Stimulated activated CD8-positive, alpha-beta memory T cell treated with anti-CD3 and anti-CD28 coated beads, Interleukin-12 subunit alpha, Interleukin-12 subunit beta, amount 100 ng/mL, for 24 hours (primary cell): ENCODE measurements around the gene MLH3.

Experiments
- DNase-seq: peaks from one replicate; pipeline ENCODE4 v3.0.0-alpha.2; 2020; ENCODE audit errors: extremely low read depth

The MLH3 gene

DNA sequence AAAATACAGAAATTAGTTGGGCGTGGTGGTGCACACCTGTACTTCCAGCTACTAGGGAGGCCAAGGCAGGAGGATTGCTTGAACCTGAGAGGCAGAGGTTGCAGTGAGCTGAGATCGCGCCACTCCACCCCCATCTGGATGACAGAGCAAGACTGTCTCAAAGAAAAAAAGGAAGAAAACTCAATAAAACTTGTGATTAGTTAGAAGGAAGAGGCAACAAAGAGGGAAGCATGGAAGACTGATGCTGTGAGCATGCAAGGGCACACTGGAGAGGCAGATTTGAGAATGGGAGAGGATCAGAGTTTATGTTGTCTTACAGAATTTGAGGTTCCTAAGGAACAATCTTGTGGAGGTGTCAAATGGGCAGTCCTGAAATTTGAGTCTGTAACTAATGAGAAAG, 15.4 kb upstream of the MLH3 start:
- no peak for DNase-seq

DNA sequence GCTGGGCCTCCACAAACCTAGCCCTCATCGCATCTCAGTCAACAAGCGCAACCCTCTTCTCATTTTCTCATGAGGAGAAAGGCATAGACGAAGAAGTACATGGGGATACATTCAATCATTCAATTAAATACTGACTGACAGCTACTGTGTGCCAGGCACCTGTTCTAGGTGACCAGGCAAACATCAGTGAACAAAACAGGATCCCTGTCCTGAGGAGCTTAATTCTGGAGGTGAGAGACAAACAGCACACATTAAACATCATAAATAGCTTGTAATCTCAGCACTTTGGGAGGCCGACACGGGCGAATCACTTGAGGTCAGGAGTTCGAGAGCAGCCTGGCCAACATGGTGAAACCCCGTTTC, 12.9 kb upstream of the MLH3 start:
- no peak for DNase-seq

DNA sequence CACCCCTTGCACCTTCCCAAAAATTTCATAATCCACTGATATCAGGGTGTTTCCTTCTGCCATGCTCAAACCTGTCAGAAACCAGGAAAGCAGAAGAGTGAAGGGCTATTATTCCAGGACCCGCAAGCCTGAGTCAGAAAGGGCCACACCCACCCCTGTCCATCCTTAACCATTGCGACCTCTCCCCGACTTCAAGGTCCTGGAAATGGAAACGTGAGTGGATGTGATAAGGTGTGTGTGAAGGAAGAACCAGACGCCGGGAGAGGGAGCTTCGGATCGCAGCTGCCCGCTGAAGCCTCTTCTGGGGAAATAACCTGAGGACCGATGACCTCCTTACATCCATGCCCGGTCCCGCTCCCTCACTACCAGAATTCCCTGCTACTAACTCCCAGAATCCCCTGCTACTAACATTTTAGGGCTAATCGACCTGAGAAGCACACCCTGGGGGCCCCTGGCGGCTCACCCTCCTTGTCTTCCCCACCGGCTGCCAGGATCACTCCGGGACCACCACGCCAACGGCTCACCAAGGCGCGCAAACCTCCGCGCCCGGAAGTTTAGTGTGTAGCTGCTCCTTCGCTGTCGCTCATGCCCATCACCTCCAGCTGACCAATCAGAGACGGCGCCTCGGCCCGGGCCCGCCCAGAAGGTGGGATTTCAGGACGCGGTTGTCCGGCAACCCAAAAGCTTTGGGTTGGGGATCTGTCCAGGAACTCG, 12.4 kb upstream of the MLH3 start, which contains the start of gene ACYP1:
TSS of gene ACYP1 (minus strand) at position 534 of the 714 bp plus-strand sequence. CDS start at position 63, 471 bp downstream.
- peak; percentile 75 for DNase-seq

DNA sequence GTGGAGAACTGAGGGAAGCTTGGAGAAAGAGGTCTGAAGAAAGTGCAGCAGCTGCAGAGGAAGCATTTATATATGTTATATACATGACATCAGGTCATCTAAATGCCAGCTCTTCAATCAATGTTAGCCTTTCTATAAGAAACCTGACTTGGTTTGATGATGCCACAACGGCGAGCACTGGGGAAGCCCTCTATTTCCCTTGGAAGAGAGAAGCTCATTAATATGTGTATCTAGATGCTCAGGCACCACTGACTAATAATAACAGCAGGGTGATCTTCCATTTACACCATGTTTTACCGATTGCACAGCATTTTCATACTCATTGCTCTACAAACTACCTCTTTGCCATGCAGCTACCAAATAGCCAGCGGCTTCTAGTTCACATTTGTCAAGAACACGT, 11.7 kb upstream of the MLH3 start:
- DNase-seq: no peak

DNA sequence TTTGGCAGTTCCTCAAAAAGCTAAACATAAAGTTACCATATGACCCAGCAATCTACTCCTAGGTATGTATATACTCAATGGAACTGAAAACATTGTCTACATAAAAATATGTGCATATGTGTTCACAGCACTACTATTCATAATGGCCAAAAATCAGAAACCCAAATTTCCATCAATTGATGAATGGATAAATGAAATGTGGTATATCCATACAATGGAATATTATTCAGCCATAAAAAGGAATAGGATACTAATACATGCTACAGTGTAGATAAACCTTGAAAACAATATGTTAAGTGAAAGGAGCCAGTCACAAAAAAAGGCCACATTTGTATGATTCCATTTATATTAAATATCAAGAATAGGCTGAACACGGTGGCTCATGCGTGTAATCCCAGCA, 9.2 kb upstream of the MLH3 start:
- no peak for DNase-seq

DNA sequence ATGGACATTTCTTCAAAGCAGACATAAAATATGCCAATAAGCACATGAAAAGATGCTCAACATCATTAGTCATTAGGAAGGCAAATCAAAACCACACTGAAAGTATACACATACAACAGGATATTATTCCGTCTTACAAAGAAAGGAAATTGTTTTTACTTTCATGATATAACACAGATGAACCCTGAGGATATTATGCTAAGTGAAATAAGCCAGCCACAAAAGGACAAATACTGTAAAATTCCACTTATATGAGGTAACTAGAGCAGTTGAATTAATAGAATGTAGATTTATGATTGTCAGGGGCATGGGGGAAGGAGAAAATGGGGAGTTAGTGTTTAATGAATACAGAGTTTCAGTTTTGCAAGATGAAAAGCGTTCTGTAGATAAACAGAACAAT, 8.4 kb upstream of the MLH3 start:
- DNase-seq: no peak

DNA sequence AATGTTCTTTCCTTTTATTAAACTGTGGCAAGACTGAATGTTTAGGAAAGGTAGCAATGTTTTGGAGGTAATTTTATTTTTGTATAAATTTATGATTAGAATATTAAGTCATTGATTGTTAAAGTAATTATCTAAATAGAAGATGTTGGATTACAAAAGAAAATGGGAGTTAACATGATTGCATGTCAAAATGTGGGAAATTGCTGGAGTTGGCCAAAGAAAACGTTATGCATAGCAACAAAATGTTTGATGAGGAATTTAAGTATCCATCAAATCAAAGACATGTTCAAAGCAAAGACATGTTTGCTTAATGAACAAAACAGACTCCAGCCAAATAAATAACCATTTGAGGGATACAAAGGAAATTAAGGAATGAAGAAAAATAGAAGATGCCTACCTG, 3.2 kb upstream of the MLH3 start:
- no peak for DNase-seq

DNA sequence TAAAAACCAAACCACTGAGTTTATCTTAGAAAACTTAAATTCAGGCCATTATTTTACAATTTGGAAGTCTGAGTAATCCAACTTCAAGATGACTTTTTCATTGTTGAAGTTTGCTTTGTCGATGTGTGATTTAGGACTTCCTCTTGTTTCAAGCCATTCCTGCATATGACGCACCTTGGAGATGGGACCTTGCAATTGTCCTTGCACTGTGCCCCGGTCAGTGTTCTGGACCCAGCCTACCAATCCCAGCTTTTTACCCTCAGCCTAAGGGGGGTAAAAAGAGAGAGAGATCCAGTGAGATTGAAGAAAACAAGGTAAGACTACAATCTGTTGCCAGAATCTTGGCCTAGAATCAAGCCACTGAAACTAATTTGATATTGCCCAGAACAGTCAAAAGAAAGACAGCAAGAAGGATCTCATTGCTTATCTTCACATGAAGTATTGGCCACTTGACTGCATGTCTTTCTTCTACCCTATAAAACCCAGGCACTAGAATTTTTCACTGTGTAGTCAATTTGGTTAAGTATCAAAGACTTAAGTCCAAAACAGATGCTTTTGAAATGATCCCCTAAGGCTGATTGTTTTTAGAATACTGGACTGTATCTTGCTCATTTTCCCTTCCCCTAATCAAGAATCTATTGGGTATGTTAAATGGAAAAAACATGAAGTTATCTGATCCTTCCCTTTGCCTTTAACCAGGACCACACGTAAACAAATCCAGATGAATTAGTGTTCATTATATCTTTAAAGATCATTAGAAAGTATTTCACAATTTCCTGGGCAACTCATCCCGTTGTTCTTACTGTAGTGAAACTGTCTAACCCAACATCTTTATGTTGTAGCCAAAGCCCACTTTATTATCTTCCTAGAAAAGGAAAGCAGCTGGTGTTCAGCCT, 2.4 kb upstream of the MLH3 start:
- DNase-seq: no peak

DNA sequence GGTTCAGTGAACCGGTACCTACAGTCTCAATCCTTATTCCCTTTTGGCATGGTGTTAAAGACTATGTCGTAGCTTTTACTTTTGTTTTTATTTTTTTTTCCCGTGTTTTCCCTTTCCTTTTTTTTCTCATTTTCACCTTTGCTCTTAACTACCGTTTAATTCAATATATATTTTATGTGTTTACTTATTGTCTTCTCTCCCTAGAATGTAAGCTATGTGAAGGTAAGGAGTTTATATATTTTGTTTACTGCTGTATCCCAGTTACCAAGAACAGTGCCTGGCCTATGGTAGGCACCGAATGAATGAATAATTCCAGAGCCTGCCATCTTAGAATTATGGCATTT, 261 bp upstream of the MLH3 start:
- DNase-seq: no peak

DNA sequence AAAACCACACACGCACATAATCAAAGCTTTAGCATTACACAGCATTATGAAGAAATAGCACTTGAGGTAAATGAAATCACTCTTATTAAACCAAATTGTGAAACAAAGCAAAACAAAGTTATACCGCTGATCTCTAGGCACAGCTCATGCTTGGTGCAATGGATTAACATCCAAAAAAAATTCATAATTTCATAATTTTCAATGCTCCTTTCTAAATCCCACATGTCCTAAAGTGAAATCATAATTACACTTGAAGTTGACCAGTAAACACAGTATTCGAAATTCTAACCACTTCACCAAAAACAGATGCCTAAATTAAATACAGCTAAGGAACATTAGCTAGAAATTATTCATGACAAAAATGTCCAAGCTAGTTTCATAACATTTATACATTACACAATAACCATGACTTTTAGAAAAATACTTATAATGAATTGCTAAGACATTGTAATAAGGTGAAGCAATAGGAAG, 1.5 kb downstream of the MLH3 start:
- no peak for DNase-seq

DNA sequence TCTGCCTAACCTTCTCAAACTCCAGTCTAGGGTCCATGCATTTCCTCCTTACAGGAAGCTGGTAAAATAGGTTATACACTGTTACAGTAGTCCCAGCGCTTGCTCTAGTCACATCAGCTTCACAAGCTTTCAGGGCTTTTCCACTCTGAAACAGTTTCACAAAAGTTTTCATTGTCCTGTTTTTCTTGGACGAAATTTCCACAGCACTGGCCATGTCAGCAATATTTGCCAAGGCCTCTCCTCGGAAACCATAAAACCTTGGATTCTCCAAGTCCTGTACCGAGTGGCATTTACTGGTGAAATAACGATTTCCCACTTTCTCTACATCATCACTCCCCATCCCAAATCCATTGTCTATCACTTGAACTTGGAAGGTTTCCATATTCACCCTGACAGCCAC, 2.1 kb downstream of the MLH3 start:
- no peak for DNase-seq

DNA sequence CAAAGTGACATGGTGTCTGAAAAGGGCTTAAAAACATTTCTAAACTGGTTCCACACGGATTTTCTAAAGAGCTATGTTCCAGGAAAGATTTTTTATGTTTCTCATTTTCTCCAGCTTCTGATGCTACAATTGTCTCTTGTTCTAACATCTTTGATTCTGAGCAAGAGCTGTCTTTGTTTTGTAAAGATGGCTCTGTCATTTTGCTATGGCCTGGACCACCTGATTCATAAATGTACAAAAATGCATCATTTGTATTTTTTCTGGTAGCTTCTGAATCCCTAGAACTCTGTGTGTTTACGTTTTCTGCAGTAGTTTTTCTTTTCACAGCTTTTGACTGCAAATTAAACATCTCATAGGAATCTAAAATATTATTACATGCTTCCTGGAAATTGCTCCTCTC, 3.2 kb downstream of the MLH3 start:
- no peak for DNase-seq

DNA sequence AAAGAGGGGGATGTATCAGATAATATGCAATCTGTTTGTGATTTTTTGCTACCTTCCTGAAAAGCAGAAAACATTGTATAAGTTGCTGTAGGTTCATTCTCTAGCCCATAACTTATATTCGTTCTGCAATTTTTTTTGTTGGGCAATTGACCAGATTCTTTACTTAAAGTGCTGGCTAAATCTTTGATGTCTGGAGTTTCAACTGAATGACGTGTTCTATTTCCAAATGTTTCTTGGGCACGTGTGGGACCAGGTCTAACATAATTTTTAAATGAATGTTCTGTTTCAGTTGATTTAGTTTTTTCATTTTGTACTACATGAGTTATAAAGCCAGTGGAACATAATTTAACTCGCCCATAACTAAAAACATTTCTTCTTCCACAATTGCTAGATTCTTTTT, 3.8 kb downstream of the MLH3 start:
- no peak for DNase-seq

DNA sequence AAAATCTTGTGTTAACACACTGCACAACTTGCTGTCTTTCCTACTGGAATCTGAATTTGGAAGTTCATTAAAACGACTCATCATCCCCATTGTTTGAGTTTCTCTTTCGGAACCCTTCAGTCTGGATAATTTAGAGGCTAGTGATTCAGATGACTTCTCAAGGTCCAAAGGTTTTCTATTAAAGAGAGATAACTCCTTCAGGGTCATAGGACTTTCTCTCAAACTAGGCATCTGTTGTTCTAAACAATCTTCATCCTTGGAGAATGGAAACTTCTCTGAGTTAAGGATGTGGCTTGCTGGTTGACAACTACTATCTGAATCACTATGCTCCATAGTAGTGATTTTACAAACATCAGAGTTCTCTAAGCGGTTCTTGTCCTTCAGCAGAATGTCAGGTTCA, 4.4 kb downstream of the MLH3 start:
- DNase-seq: no peak

DNA sequence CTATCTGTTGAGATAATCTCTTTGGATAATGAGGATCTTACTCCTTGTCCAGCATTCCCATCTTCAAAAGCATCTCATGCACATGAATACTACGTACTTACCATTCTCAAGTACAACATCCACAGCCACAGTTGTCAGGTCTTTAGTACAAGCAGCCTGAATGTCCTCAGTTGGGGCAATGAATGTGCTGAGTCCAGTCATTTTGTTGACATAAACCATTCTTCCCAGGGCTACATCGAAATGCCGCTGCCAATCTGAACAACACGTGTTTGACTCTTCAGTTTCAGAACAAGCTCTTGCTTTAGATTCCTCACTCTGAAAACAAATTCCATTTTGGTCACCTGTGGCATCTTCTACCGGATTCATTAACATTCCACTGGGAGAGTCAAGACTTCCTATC, 5.0 kb downstream of the MLH3 start:
- DNase-seq: no peak

DNA sequence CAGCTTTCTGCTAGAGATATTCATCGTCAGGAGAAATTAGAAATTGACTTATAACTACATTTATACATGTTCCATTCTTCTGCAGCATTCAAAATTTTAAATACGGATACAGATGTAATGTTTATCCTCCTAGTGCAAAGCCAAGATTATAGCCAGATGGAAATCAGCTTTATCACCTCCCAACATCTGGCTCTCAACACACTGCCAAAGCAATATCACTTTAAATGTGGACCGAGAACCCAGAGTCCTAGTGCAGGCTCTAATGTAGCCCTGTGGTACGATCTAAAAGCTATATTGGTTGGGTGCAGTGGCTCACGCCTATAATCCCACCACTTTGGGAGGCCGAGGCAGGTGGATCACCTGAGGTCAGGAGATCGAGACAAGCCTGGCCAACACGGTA, 6.5 kb downstream of the MLH3 start:
- no peak for DNase-seq

DNA sequence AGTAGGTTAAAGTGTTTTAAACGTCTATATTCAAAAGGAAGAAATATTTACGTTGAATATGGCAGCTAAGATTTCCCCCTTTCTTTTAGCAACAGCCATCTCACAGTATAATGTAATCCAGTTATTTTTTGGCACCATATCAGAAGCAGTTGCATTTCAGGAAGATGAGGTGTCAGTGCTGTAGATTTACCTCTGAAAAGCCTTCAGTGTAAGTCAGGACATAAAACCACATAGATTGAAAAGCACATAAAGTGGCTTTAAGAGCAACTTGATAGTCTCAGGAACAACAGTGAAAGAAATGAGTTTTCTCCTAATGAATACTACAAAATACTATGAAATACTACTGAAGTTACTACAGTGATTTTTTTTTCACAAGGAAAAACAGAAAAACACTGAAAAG, 6.9 kb downstream of the MLH3 start:
- no peak for DNase-seq

DNA sequence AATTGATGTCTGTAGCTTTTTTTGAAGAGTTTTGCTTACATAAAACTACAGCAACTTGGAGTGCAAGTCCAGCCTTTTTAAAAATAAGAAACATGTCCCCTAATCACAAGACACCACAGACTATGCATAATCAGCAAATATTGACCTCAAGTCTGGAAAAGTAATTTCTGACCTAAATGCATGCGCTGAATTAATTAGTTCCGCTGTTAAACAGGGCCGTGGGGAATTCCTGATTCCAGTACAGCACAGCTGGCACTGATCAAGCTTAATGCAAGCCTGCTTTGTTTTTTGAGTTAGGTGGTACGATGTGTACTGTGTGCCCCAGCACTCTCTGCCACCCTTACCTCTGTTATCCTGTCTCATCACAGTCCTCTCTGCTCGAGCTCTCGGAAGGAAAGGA, 9.2 kb downstream of the MLH3 start:
- DNase-seq: no peak

DNA sequence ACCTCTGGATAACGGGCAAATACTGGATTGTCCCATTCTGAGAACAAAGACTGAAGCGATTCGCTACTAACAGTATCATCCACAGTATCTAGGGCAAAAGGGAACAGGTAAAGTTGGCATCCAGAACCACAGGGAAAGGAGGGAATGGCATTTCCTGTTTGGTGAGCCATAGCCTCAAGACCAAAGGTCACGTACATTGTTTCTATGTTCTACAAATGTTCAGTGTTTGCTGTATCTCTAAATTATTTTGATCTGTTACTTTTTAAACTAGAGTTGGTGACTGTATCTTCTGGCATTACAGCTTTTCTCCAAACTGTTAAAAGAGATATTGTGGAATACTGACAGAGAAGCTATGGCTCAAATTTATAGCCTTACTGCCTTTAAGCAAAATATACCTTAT, 9.7 kb downstream of the MLH3 start:
- no peak for DNase-seq

DNA sequence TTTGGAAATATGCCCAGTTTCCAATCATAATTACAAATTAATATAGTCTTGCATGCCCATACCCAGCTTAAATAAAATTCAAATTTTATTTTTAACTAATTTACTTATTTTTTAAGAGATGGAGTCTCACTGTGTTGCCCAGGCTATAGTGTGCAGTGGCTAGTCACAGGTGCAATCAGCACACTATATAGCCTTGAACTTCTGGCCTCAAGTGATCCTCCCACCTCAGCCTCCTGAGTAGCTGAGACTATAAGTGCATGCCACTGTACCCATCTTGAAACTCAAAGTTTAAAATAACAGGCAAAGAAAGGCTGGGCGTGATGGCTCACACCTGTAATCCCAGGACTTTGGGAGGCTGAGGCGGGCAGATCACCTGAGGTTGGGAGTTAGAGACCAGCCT, 10.3 kb downstream of the MLH3 start:
- DNase-seq: no peak

DNA sequence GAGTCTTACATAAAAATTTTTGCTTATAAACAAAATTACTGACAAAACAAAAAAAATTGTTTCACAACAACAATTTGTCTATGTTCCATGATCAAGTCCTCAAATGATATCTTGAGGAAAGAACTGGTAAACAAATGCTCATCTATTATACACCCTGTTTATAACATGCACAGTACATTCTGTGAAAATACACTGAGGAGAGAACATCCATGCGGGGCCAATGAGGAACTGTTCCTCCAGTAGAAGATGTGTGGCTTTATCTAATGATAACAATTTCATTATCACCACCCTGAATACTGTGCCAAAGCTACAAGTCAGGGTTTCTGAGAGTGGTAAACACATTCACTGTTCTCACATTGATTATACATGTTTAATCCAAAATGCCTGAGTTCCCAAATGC, 10.8 kb downstream of the MLH3 start:
- no peak for DNase-seq

DNA sequence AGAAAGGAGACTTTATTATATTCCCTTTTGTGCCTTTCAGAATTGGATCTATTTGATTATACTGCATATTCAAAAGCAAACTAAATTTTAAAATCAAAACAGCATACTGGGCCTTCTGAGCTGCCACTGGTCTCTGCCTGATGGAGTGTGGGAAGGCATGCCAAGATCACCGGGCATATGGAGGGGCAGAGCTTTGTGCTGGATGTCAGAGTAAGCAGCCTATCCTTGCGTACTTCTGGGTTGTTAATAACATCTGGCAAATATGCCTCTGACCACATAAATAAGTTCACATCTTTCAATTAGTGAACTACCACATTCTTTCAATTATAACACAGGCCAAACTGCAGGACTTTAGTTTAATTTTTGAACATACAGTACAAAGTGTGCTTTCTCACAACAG, 18.3 kb downstream of the MLH3 start:
- DNase-seq: no peak

DNA sequence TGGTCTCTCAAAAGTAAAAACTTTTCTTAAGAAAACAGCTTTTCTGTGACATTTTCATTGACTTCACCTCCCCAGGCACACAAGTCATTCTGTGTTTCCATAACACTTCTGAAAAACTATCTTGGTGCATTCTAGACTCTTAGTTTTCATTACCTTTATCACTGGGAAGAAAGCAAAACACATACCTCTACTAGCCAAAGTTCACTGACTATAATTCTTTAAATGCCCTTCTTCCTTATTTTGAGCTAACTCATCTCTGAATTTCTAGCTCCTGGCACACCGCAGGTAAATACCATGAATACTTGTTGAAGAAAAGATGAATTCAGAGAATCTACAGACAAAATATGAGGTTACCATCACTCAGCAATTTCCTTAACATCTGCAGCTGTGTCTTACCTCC, 21.1 kb downstream of the MLH3 start:
- no peak for DNase-seq
